HG02884 (cell line): ENCODE measurements around the gene ACADSB.

Source experiments
- ATAC-seq: cut with Tn5 transposase; IDR thresholded peaks from one replicate; pipeline ENCODE4 v1.9.1; 2021; ENCODE audit warnings: mild to moderate bottlenecking, moderate library complexity; ENCODE audit not compliant: unreplicated experiment

The ACADSB gene

GRCh38 chr10:123001370-123001769, 7.4 kb upstream of the ACADSB start:
- ATAC-seq = no peak

- no peak for ATAC-seq
Observed at GRCh38 chr10:123004298-123004697, 4.5 kb upstream of the ACADSB start.

- ATAC-seq = peak; percentile 29
Observed at GRCh38 chr10:123007558-123008354, 1.1 kb upstream of the ACADSB start.

GRCh38 chr10:123009105-123009820, 457 bp downstream of the ACADSB start:
- ATAC-seq = peak; percentile 8

GRCh38 chr10:123011987-123012386, 3.2 kb downstream of the ACADSB start:
- ATAC-seq = no peak

GRCh38 chr10:123013456-123014419, 4.9 kb downstream of the ACADSB start:
- no peak for ATAC-seq

- ATAC-seq = no peak
Observed at GRCh38 chr10:123014772-123015171, 6.0 kb downstream of the ACADSB start.

GRCh38 chr10:123016228-123016627, 7.4 kb downstream of the ACADSB start:
- ATAC-seq = no peak

GRCh38 chr10:123017421-123018165, 8.8 kb downstream of the ACADSB start:
- ATAC-seq = no peak

GRCh38 chr10:123018531-123018930, 9.7 kb downstream of the ACADSB start:
- no peak for ATAC-seq

- ATAC-seq = no peak
Observed at GRCh38 chr10:123019264-123019663, 10.5 kb downstream of the ACADSB start.

- ATAC-seq = no peak
Observed at GRCh38 chr10:123019941-123020703, 11.3 kb downstream of the ACADSB start.

GRCh38 chr10:123021517-123021916, 12.7 kb downstream of the ACADSB start:
- ATAC-seq = no peak

GRCh38 chr10:123024540-123024939, 15.7 kb downstream of the ACADSB start:
- no peak for ATAC-seq

GRCh38 chr10:123026302-123026701, 17.5 kb downstream of the ACADSB start:
- no peak for ATAC-seq

GRCh38 chr10:123027861-123028260, 19.1 kb downstream of the ACADSB start:
- ATAC-seq = no peak

GRCh38 chr10:123031124-123031523, 22.3 kb downstream of the ACADSB start:
- no peak for ATAC-seq

GRCh38 chr10:123034332-123034731, 25.5 kb downstream of the ACADSB start:
- ATAC-seq = no peak

GRCh38 chr10:123035467-123036086, 26.8 kb downstream of the ACADSB start:
- ATAC-seq = no peak
